Bronchial epithelial cell (primary cell): ENCODE measurements around the gene ANKRD13B. TPM values are rescaled to one million over a fixed set of nuclear protein-coding genes. Genes with fewer than 3 reads are reported as not detected.
"Not testable (repeated sequence)": the region's sequence is repeated elsewhere in the genome, so short reads cannot be mapped to it uniquely, and the experiment has no call there.

Experiments
- DNase-seq: peaks from one replicate; pipeline ENCODE4 v3.0.0-alpha.2; 2010; ENCODE audit warnings: low read depth
- FAIRE-seq: peaks from 2 replicates; lab custom pipeline; 2011; peaks lifted over from hg19 to GRCh38; lab: Jason Lieb, UNC
- H3K27me3 ChIP-seq: 2 replicates; pipeline ENCODE4 v1.5.1; 2011; ENCODE audit warnings: low read length; ENCODE audit not compliant: control insufficient read depth, insufficient read depth
- H3K36me3 ChIP-seq: 2 replicates; pipeline ENCODE4 v1.5.1; 2011; ENCODE audit warnings: low read length; ENCODE audit not compliant: control insufficient read depth, insufficient read depth
- H3K4me3 ChIP-seq: 2 replicates; pipeline ENCODE4 v1.5.1; 2011; ENCODE audit warnings: mild to moderate bottlenecking, low read depth, low read length, control low read depth
- CTCF ChIP-seq: IDR thresholded peaks from 2 replicates; pipeline ENCODE4 v1.5.1; 2011; ENCODE audit warnings: mild to moderate bottlenecking, moderate library complexity, low read length, control low read depth, inconsistent platforms; ENCODE audit not compliant: insufficient read depth, severe bottlenecking
- total RNA-seq: library from RNA; depleted of rRNA; stranded (reverse); fragments of >200 nt; gene quantifications from 2 replicates; pipeline ENCODE4 v1.2.1, GENCODE V29; 2014

Gene ANKRD13B
- total RNA-seq, 1 donor from 2014 or later: 2.4 TPM

- no peak overlapping the region for H3K4me3 ChIP-seq
- no peaks in the 10 kb centered on the region for H3K36me3 ChIP-seq
- DNase-seq (peak; percentile 17), FAIRE-seq (no peak)
- H3K27me3 ChIP-seq: no peaks in the 10 kb centered on the region
- TF ChIP-seq CTCF: no peak
These were observed 52.7 kb downstream of the ANKRD13B start for GRCh38 chr17:29645515-29646051.

GRCh38 chr17:29648005-29648404 is 55.1 kb downstream of the ANKRD13B start:
- TF ChIP-seq CTCF: no peak
- no peak for FAIRE-seq
- no peak for DNase-seq
- Histone ChIP-seq H3K36me3 (no peaks in the 10 kb centered on the region), H3K27me3 (no peaks in the 10 kb centered on the region), H3K4me3 (no peak overlapping the region)

GRCh38 chr17:29649359-29649758 is 56.4 kb downstream of the ANKRD13B start:
- no peak for TF ChIP-seq CTCF
- FAIRE-seq (no peak), DNase-seq (no peak)
- Histone ChIP-seq H3K36me3 (no peaks in the 10 kb centered on the region), H3K27me3 (no peaks in the 10 kb centered on the region), H3K4me3 (no peak overlapping the region)

GRCh38 chr17:29650396-29650795 is 57.5 kb downstream of the ANKRD13B start:
- no peaks in the 10 kb centered on the region for H3K36me3 ChIP-seq
- no peak for TF ChIP-seq CTCF
- H3K27me3 ChIP-seq: no peaks in the 10 kb centered on the region
- DNase-seq (no peak), FAIRE-seq (no peak)
- H3K4me3 ChIP-seq: no peak overlapping the region

GRCh38 chr17:29651913-29652312 is 59.0 kb downstream of the ANKRD13B start:
- not testable (repeated sequence) for DNase-seq, FAIRE-seq, H3K27me3 ChIP-seq, H3K4me3 ChIP-seq, H3K36me3 ChIP-seq

GRCh38 chr17:29652976-29653375 is 60.0 kb downstream of the ANKRD13B start:
- no peak for FAIRE-seq
- no peak for TF ChIP-seq CTCF
- H3K36me3 ChIP-seq: no peaks in the 10 kb centered on the region
- H3K4me3 ChIP-seq: no peak overlapping the region
- no peaks in the 10 kb centered on the region for H3K27me3 ChIP-seq
- DNase-seq: no peak
